ENCODE data around the gene ARPC3.
"Not testable (repeated sequence)": the region's sequence is repeated elsewhere in the genome, so short reads cannot be mapped to it uniquely, and the experiment has no call there.

The ARPC3 gene

DNA sequence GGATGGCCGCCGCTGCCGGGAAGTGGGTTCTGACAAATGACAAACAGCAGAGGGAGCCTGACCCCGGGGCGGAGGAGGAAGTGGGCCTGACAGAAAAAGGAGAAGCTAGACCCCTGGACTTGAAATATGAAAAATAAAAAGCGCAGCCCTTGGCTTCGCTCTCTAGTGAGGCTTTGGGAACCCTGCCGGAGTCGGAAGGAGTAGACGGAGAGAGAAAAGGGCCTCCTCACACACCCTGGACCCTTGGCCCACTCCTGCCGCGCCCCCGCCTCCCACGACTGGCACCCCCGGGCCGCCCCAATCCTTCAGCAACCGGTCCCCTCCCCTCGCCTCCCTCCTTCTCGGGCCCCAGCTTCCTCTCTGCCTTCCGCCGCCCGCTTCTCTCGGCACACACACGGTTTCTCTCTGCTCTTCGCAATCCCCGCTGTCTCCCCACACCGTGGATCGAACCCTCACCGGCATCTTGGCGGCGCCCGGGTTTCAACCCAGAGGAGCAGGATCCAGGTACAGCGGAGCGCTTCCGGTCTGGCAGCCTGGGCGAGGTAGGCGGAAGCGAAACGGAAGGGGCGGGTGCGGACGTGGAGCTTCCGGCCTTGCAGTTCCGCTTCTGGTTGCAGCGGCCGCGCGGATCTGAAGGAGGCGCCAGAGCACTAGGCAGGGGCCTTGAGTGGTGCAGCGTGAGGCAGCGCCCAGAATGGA lies at the start of gene ARPC3:
ARPC3 (minus strand) TSS at position 539 of the 699 bp plus-strand sequence; CDS start at position 462, 77 bp downstream.
- DNase-seq, result peak; percentile 95

DNA sequence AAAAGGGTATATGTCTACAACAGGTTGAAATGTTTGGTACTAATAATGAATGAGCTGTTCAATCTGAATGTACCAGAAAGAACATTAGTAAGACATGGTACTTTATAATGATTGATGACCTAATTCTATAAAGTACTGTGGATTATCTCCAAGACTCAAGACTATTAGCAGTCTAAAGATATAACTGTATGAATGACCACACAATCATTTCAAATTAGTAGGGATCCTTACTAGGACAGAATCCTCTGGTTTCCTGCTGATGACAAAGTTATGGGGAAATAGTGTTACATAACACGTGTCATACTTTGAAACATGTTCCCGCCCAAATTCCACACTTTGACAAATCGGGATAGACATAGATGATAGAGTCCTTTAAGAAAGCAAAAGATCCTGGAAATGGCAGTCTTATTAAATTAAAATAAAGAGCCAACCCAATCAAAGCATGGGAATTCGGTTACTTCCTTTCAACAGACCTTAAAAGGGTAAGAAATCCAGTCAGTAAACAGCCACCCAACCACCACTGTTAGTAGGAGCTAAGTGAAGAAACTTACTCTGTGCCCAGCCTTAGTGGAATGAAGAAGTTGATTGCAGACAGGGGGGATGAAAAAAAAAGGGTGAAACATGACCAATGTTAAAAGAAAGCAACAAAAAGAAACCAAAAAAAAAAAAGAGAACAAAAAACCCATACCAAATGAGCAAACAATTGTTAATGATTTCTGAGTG lies 49.0 kb upstream of the ARPC3 start:
- no peak for DNase-seq

DNA sequence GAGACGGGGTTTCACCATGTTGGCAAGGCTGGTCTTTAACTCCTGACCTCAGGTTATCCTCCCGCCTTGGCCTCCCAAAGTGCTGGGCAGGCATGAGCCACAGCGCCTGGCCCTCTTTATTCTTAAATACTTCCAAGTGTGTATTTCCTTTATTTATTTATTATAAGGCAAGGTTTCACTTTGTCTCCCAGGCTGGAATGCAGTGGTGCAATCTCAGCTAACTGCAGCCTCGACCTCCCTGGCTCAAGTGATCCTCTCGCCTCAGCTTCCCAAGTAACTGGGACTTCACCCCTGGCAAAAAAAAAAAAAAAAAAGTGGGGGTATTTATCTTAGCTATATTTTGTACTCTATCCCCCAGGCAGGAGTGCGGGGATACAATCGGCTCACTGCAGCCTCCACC lies 25.3 kb upstream of the ARPC3 start:
- no peak for DNase-seq

DNA sequence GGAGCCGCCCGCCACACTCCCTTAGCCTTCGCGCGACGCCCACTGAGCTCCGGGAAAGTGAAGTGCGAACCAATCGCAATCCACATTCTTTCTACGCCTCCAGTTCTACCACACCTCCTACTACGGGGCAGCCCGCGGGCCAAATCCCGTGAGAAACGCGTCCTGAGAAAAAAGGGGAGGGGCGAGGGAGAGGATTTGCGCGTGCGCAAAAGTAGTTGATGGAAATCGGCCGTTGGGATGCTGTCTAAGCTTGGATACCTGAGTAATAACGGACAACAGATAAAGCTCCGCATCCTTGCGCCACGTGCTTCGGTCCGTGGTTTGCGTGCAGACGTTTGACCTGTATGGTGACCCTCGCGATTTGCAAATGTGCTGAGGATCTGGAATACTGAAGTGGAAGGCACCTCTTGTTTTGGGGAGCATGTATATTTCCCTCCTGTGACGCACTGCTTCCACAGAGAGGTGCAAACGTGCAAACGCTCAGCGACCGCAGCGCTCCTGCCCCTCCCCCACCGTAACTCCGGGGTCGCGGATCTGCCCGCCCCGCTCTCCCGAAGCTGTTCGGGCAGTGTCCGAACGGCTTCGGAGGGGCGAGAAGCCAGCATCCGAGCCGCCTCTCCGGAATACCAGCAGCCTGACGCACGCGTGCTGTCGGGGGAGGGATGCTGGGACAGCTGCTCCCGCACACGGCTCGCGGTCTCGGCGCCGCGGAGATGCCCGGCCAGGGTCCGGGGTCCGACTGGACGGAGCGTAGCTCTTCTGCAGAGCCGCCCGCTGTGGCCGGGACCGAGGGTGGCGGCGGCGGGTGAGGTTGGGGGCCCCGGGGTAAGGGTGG lies 18.3 kb upstream of the ARPC3 start, which contains the start of the genes FAM216A and GPN3:
FAM216A (plus strand) TSS at position 632 of the 835 bp plus-strand sequence; CDS start at position 663, 31 bp downstream.
GPN3 (minus strand) TSS at position 44 of the 835 bp plus-strand sequence. CDS start 54 bp downstream, outside the sequence.
- peak; percentile 93 for DNase-seq

DNA sequence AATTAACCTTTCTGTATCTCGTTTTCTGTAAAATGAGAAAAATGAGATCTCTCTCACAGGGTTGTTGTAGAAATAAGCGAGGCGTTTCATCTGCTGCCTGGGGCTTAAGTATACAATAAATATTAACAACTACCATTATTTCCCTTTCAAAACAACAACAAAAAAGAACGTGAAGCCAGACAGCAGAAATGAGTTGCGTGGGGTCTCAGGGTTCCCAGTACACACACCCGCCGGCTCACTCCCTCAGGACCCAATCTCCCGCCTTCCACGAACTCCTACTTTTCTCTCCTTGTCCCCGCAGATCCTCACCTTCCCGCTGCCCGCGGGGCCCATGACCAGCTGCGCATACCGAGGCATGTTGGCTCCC lies 17.7 kb upstream of the ARPC3 start:
- DNase-seq, result no peak

DNA sequence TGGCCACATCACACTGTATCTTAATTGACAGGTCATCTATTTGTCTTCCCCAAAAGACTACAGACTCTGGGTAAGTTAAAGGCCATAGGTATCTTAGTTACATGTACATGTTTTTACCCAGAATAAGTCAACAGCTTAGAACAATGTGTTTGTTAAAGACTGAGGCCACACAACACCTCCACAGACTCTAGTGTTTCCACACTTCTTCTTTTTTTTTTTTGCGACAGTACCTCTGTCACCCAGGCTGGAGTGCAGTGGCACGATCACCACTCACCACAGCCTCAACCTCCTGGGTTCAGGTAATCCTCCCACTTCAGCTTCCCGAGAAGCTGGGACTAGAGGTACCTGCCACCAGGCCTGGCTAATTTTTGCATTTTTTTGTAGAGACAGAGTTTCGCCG lies 16.7 kb upstream of the ARPC3 start:
- no peak for DNase-seq

DNA sequence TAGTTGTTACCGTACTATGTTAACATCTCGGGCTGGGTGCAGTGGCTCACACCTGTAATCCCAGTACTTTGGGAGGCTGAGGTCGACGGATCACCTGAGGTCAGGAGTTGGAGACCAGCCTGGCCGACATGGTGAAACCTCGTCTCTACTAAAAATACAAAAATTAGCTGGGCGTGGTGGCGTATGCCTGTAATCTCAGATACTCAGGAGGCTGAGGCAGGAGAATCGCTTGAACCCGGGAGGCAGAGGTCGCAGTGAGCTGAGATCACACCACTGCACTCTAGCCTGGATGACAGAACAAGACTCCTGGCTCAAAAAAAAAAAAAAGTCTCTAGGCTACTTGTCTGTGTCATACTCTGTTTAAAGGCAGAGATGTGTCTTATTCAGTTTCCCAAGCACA lies 15.6 kb upstream of the ARPC3 start:
- DNase-seq, result not testable (repeated sequence)

DNA sequence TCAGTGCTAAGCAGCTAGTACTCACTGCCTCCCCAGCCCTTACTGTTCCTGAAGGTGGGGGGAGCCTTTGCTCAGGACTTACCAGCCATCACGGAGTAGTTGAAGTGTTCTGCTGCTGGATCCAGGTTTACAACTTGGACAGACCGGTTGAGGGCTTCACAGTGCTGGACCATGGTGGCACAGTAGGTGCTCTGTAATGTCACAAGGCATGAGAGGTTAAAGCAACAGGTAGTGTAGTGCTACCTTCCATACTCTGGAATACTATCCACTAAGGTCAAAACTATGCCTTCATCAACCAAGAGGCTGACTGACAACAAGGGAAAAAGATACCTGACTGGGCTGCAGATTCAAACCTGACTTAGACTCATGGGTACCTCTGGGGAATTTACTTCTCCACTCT lies 14.9 kb upstream of the ARPC3 start:
- DNase-seq, result no peak

DNA sequence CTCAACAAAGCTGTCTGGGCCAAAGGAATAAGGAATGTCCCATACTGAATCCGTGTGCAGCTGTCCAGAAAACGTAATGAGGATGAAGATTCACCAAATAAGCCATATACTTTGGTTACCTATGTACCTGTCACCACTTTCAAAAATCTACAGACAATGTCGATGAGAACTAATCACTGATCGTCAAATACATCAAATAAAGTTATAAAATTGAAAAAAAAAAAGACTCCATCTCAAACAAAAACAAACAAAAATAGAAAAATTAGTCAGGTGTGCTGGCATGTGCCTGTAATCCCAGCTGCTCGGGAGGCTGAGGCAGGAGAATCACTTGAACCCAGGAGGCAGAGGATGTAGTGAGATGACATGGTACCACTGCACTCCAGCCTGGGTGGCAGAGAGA lies 11.1 kb upstream of the ARPC3 start:
- not testable (repeated sequence) for DNase-seq

DNA sequence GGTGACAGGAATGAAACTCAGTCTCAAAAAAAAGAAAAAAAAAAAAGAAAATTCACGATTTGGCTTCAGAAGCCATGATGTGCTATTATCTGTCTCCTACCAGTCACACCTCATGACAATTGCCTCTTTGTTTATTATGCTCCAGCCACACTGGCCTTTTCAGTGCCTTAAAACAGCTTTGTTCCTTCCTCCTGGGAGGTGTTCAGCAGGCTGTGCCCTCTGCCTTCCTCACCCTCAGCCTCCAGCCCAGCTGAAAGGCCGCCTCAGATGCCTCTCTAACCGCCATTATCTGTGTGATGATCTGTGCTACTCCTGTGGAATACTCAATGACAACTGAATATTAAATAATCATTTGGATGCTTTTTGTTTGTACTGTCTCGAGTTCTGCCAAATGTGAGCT lies 8.6 kb upstream of the ARPC3 start:
- no peak for DNase-seq

DNA sequence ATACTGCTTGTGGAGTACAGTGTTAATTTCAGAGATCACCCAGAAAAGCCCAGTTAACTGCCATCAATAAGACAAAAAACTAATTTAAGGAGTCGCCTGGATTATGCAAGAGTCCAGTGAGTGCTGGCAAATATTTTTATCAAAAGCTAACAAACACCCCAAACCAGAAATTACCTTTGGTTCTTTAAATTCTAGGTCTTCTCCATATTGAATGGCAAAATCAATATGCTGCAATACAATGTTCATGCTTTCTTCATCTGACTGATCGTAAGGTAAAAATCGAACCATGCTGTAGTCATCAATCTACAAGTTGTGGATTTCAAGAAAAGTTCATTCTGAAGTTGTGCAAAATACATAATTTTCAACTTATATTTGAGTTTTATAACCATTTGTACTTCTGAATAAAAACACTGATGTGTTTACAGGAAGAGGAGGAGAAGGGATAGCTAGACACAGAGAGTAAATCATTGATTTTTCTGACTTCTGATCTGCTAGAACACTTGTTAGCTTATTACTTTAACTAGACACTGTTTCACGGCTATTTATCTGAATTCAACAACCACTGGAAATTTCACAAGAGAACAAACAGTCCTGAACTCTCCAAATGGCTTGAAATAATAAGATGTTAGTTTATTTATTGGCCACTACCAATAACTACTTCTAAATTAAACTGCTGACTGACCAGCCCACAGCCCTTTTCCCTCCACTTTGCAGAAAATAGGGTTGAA lies 3.6 kb upstream of the ARPC3 start:
- DNase-seq, result no peak

DNA sequence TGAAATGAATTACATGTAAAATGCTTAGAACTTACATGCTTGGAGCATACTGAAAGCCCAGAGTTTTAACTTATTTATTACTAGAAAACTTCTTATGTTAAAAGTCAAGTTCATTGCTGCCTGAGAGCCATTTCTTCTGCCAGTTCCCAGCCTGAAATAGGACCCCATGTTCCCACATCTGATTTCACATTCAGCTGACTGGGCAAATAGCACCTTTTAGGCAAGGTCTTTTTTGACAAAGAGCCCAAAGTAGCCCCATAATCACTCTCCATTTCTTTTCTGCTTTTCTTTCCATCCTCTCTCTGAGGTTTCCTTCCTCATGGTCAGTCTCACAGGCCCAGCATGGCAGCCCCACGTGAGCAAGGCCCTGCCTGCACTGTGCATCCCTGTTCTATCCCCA lies 1.1 kb upstream of the ARPC3 start:
- DNase-seq, result no peak

DNA sequence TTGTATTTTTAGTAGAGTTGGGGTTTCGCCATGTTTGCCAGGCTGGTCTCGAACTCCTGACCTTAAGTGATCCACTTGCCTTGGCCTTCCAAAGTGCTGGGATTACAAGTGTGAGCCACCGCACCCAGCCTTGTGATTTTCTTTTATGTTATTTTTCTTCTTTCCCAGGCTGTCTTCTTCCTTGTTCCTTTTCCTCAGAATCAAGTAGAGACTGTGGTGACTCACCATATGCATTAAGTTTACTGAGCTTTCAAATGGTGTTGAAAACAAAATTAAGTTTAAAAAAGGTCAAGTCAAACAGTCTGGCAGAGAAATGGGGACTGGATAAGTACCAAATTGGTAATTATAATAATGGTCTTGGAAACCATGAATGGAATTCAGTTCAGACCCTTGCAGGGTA lies 5.7 kb downstream of the ARPC3 start:
- DNase-seq, result no peak

DNA sequence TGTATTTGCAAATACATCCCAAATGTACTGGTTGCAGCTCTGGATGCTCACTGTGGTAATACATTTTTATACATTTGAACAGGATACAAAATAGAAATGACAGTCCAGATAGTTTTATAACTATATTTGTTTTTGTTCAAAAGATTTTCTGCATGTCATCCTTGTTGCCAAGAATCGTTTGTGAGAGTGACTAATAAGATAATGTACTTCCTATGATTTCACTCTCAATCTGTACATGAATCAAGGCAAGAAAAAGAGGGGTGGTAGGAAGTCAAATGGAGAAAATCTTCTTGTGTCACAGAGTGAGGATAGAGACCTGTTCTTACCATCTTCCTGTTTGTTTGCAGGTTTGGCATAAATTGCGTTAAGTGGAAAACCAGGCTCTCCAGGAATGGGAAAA lies 13.9 kb downstream of the ARPC3 start:
- no peak for DNase-seq

DNA sequence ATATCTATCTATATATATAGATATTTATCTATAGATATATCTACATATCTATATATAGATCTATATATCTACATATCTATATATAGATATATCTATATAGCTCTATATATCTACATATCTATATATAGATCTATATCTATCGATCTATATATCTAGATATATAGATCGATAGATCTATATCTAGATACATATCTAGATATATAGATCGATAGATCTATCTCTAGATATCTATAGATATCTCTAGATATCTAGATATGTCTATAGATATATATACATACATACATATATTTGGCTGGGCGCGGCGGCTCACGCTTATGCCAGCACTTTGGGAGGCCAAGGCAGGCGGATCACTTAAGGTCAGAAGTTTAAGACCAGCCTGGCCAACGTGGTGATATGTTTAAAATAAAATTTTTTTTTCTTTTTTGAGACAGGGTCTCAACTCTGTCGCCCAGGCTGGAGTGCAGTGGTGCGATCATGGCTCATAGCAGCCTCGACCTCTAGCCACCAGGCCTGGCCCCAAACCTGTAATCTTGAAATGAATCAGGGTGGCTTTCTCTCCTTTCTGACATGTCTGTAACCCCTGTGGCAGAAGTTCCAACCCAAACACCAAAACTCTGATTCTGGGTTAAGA lies 18.1 kb downstream of the ARPC3 start:
- DNase-seq, result no peak

DNA sequence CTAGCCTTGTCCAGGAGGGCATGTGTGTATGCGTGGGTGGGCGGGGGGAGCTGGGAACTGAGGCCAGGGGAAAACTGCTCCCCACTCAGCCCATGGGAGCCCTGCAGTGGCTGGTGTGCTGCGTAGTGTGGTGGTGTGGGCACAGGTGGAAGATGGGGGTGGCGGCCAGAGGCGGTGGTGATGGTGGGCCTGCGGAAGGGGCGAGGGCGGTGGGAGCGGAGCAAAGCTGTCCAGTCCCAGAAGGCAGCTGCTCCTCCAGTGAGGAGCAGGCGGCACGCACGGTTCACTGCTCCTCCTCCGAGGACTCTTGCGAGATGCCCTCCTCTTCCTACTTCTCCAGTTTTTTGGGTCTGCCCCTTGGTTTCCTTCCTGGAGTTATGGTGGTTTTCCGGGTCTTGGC lies 20.5 kb downstream of the ARPC3 start:
- DNase-seq, result not testable (repeated sequence)

DNA sequence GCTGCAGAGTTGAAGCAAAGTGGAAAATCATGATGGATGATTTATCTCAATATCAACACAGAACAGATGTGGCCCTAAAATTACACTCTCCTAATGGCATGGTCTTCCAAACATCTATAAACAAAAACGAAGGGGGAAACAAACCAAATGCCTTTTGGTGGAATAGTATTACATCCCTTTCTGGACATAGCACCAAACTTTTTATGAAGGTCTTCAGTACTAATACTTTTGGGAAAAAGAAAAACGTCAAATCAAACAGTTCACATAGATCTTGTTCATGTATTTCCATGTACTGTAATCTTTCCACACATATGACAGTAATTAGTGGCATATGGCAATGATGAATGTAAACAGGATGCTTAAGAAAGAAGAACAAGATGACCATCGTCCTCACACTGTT lies 23.7 kb downstream of the ARPC3 start:
- DNase-seq, result no peak

DNA sequence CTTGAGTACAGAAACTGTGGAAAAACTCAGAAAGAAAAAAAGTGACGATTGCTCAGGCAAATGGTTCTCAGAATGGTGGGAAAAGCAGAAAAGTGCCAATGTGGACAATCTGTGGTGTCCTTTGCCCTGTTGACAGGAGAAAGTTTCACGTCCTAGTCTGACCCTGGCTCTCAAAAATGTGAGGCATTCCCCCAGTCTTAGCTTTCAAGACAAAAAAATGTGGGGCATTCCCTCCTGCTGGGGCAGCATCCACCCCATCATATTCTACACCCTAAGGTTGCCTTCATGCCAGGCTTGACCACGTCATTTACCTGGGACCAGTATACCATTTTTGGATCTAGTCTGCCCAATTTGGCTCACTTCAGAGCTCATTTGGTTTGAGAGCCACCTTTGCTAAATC lies 25.9 kb downstream of the ARPC3 start:
- DNase-seq, result no peak

DNA sequence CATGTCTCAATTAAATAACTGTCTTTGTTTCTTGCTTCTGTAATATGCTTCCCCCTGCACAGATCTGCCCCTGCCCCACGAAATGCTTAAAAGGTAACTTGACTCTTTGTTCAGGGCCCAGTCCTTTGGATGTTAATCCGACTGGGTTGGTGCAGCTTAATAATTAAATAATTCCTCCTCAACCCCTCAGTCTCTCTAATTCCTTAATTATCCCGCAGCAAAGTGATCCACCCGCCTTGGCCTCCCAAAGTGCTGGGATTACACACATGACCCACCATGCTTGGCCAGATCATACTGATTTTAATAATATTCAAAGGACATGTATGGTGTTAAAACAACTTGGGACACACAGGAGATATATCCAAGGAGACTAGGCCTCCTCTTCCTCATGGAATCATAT lies 28.4 kb downstream of the ARPC3 start:
- DNase-seq, result no peak

DNA sequence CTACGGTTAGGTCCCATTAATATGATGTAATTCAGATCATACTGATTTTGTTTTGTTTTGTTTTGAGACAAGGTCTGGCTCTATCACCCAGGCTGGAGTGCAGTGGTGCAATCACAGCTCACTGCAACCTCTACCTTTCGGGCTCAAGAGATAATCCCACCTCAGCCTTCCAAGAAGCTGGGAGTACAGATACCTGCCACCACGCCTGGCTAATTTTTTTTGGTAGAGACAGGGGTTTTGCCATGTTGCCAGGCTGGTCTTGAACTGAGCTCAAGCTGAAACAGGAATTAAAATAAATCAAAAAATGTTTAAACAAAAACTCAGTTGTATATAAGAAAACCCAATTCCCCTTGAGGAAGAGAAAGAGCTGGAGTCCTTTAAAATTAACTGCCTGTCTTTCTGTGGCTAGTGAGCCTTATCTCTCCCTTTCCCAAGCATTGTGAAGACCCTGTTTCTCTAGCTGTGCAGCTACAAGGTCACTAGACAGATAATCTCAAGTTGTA lies 28.9 kb downstream of the ARPC3 start:
- DNase-seq, result no peak

DNA sequence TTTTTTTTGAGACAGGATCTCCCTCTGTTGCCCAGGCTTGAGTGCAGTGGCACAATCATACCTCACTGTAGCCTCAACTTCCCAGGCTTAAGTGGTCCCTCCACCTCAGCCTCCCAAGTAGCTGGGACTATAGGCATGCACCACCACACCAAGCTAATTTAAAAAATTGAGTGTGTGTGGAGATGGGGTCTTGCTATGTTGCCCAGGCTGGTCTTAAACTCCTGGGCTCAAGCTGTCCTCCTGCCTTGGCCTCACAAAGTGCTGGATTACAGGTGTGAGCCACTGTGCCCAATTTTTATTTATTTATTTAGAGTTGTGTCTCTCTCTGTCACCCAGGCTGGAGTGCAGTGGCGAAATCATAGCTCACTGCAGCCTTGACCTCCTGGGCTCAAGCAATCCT lies 29.5 kb downstream of the ARPC3 start:
- DNase-seq, result not testable (repeated sequence)

DNA sequence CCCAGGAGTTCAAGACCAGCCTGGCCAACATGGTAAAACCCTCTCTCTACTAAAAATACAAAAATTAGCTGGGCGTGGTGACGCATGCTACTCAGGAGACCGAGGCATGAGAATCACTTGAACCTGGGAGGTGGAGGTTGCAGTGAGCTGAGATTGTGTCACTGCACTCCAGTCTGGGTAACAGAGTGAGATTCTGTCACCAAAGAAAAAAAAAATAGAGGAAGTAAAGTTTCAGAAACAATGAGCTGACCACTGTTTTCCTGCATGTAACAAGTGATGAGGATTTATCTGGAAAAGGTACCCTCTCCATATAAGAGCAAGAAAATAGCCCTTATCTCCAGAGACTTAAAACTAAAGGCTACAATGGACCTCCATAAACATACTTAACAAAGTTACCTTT lies 33.0 kb downstream of the ARPC3 start:
- not testable (repeated sequence) for DNase-seq

Data from activated CD4-positive, alpha-beta T cell treated with anti-CD3 and anti-CD28 coated beads, Interleukin-2, amount 50 U/mL, for 1 hour (primary cell).